Measurements from ENCODE around the gene PLG.
"Not testable (repeated sequence)": the region's sequence is repeated elsewhere in the genome, so short reads cannot be mapped to it uniquely, and the experiment has no call there.

Gene PLG

GRCh38 chr6:160701918-160702680 is at the start of gene PLG:
PLG (plus strand) TSS chr6:160702244; CDS start chr6:160702305, 61 bp downstream.
- DNase-seq: not testable (repeated sequence)

- no peak for DNase-seq
These were observed 42.5 kb upstream of the PLG start for GRCh38 chr6:160659562-160659961.

GRCh38 chr6:160661216-160661615 is 40.8 kb upstream of the PLG start:
- DNase-seq: no peak

- DNase-seq: no peak
These were observed 39.6 kb upstream of the PLG start for GRCh38 chr6:160662429-160662828.

GRCh38 chr6:160662842-160663241 is 39.2 kb upstream of the PLG start:
- no peak for DNase-seq

- DNase-seq: not testable (repeated sequence)
These were observed 37.8 kb upstream of the PLG start, which contains the start of gene LPA for GRCh38 chr6:160664198-160664597. LPA (minus strand) TSS chr6:160664275; CDS start chr6:160664214, 61 bp downstream.

- no peak for DNase-seq
These were observed 34.2 kb upstream of the PLG start for GRCh38 chr6:160667639-160668481.

- DNase-seq: no peak
These were observed 33.5 kb upstream of the PLG start for GRCh38 chr6:160668589-160668988.

- DNase-seq: not testable (repeated sequence)
These were observed 25.6 kb upstream of the PLG start for GRCh38 chr6:160676418-160676817.

GRCh38 chr6:160678230-160678629 is 23.8 kb upstream of the PLG start:
- no peak for DNase-seq

GRCh38 chr6:160678744-160679401 is 23.2 kb upstream of the PLG start:
- no peak for DNase-seq

- no peak for DNase-seq
These were observed 22.7 kb upstream of the PLG start for GRCh38 chr6:160679402-160679769.

GRCh38 chr6:160685101-160685761 is 16.8 kb upstream of the PLG start:
- not testable (repeated sequence) for DNase-seq

GRCh38 chr6:160685762-160686450 is 16.1 kb upstream of the PLG start:
- DNase-seq: no peak

- no peak for DNase-seq
These were observed 11.6 kb upstream of the PLG start for GRCh38 chr6:160690458-160690857.

- no peak for DNase-seq
These were observed 10.4 kb upstream of the PLG start for GRCh38 chr6:160691617-160692016.

- DNase-seq: no peak
These were observed 9.6 kb upstream of the PLG start for GRCh38 chr6:160692369-160692959.

GRCh38 chr6:160695025-160695424 is 7.0 kb upstream of the PLG start:
- peak; percentile 53 for DNase-seq

GRCh38 chr6:160695622-160696021 is 6.4 kb upstream of the PLG start:
- DNase-seq: not testable (repeated sequence)

- not testable (repeated sequence) for DNase-seq
These were observed 5.2 kb upstream of the PLG start for GRCh38 chr6:160696884-160697283.

- DNase-seq: no peak
These were observed 4.2 kb upstream of the PLG start for GRCh38 chr6:160697826-160698225.

- DNase-seq: not testable (repeated sequence)
These were observed 2.6 kb downstream of the PLG start for GRCh38 chr6:160704688-160705087.

Data from fibroblast of upper back skin (primary cell).